GM19467 (cell line): ENCODE data around the gene ZNF700.
"Not testable (repeated sequence)": the region's sequence is repeated elsewhere in the genome, so short reads cannot be mapped to it uniquely, and the experiment has no call there.

Experiments
- ATAC-seq: cut with Tn5 transposase; IDR thresholded peaks from one replicate; pipeline ENCODE4 v1.9.1; 2021; ENCODE audit warnings: mild to moderate bottlenecking, moderate library complexity; ENCODE audit not compliant: unreplicated experiment

The ZNF700 gene

DNA sequence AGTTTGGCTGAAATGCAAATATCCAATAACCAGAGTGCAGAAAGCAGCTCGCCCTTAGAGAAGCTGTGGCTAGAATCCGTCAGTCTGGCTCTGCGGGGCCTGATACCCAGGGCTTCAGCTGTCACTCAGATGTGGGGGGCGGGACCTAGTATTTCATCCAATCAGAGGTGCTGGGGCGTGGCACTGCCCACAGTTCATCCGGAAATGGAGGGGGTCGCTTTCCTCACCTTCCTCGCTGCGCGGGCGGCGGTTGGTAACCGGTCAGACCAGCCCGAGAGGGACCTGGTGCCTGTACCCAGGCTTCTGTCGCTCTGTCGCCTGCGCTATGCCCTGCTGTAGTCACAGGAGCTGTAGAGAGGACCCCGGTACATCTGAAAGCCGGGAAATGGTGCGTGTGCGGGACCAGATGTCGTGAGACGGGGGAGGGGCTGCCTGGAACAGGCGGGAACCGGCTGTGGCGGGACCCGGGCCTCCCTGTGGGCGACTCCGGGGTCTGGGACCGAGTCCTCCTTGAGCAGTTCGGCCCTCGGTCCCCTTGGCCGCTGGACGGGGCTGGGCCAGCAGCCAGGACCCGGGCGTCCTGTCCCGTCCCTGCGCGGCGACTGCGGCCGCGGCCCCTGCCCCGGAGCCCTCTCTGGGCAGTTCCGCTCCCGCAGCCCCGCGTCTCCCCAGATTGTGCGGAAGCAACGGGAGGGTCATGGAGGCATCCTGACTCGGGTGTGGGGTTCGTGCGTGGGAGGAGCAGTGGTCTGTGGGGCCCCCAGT, at the start of gene ZNF700:
Gene ZNF700, plus strand, starts transcription at position 222 of the 765 bp plus-strand sequence. Its CDS starts 104 bp downstream, at position 326.
- ATAC-seq = peak; percentile 79

DNA sequence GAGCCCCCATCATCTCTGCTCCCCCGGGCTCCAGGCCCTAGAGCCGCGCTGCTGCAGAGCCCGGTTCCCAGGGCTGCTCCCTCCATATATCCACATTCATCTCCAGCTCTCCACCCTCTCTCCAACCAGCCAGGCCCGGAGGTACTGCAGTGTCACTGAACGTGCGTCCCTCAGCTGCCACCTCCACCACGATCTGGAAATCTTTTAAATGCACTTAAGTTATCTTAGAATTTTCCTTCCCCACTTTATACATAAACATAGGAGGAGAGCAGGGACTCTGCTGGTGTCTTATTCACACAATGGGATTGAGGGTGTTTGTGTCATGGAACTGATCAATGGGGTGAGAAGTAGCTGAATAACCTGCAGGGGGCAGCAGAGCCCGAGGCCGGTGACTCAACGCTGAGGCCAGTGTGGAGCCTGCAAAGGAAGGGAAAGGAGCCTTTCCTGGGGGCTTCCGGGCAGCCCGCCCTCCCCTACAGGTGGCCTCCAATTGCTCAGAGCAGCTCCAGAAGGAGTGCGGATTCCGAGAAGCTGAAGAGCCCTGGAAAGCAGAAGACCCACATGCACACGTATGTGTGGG, 45.1 kb upstream of the ZNF700 start:
- not testable (repeated sequence) for ATAC-seq

DNA sequence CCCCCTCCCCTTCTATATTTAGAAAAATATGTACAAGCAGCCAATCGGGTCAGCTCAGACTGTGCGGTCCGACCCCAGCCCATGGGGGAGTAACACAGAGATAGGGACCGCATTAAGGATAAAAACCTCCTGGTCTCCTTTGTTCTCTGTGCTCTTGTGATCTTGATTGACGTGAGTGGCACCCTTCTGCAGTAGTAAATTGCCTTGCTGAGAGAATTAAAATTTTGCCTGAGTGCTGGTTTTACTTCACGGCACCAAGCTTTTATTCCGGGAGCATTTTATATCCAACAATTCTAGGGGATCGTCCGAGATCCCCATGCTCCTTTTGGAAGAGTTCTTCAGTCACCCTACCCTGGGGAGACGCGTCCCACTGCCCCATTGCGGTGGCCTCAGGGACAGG, 44.3 kb upstream of the ZNF700 start:
- no peak for ATAC-seq

DNA sequence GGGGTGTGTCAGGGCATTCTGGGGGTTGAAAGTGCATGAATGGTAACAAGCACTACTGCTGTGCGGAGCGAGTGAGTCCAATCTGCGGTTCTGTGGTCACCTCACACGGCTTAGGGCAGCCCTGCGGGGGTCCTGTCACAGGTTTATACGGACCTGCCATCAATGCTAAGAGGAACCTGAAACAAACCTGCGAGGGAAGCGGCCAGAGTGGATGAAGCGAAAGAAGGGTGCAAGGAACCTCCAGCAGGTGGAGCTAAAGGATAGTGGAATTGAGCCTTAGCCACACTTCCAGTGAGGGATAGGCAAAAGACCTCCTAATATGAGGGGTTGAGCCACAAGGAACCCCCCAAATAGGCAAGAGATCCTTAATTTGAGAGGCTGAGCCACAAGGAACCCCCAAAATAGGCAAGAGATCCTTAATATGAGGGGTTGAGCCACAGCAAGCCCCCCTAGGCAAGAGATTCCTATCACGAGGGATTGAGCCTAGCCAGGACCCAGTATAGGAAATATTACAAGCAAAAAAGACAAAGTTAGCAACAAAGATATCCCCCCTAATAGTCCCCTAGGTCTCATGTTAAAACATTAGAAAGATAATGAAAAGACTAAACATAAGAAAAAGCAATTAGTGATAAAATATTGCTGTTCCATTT, 43.6 kb upstream of the ZNF700 start:
- no peak for ATAC-seq

DNA sequence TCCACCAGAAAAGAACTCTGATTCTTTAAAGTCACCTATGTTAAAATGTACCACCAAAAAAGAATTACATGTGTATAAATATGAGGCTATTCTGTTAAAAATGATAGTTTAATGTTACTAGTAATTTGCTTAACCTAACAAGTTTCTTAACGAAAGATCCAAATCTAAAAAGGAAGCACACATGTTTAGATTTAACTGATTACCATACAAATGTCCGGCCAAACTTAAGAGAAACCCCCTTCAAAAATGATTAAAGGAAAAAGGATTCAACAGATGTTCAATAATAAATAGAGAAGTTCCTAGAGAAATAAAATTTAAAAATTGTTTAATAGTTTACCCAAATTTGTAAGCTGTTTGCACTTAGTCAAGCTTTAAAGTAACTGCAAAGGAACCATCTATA, 42.3 kb upstream of the ZNF700 start:
- ATAC-seq = no peak

DNA sequence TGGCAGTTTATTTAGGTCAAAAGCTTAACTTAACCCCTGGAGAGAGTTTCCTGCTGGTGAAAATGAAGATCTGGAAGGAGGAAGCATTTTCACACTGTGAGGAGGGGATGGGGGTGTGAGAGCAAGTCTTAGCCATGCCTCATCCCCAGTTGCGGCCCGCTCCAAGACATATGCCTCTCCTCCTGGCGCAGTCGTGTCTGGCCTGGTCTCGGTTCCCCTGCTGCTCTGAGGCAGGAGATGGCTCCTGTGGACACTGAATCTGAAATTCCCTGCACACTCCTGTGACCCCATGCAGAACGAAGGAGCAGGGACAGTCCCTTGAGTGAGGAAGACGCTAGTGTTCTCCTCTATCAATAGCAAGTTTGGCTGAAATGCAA, 37.7 kb upstream of the ZNF700 start:
- no peak for ATAC-seq

DNA sequence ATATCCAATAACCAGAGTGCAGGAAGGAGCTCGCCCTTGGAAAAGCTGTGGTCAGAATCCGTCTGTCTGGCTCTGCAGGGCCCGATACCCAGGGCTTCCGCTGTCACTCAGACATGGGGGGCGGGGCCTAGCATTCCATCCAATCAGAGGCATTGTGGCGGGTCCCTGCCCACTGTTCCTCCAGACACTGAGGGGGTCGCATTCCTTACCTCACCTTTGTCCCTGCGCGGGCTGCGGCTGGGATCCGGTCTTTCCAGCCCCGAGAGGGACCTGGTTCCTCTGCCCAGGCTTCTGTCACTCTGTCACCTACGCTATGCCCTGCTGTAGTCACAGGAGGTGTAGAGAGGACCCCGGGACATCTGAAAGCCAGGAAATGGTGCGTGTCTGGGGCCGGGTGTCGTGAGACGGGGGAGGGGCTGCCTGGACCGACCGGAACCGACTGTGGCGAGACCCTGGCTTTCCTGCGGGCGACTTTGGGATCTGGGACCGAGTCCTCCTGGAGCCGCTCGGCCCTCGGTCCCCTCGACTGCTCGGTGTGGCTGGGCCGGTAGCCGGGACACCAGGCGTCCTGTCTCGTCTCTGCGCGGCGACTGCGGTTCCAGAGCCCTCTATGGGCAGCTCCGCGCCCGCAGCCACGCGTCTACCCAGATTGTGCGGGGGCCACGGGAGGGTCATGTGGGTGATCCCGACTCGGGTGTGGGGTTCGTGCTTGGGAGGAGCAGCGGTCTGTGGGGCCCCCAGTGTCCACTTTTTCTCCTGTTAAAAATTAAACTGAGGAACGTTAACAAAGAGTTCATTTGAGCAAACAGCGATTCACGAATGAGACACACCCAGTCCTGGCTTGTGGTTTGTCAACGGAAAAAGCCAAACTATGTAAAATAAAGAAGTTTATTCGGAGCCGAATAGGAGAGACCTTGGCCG, 37.0 kb upstream of the ZNF700 start, which contains the start of gene ZNF69:
Gene ZNF69, plus strand, starts transcription at position 172 of the 921 bp plus-strand sequence. Its CDS starts 142 bp downstream, at position 314.
- no peak for ATAC-seq

DNA sequence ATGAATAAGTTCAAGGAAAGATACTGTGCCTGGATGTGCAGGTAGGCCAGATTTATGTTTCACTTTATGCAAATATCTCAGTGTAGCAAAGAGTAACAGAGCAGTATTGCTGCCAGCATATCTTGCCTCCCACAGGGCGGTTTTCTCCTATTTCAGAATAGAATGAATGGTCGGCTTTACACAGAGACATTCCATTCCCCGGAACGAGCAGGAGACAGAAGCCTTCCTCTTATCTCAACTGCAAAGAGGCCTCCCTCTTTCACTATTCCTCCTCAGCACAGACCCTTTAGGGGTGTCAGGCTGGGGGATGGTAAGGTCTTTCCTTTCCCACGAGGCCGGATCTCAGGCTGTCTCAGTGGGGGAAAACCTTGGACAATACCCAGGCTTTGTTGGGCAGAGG, 35.0 kb upstream of the ZNF700 start:
- not testable (repeated sequence) for ATAC-seq

DNA sequence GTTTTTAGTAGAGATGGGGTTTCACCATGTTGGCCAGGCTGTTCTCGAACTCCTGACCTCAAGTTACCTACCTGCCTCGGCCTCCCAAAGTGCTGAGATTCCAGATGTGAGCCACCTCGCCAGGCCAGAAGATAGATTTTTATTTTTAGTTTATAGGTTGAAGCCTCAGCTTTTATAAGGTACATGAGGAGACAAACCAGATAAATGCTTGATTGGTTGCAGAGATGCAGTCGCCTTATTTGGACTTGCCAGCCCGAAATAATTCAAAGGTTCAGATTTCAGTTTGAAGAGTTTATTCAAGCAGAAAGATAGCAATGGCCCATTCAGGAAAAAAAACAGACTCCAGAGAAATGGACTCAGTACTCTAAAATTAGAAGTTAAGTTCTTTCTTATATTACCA, 34.3 kb upstream of the ZNF700 start:
- ATAC-seq = no peak

DNA sequence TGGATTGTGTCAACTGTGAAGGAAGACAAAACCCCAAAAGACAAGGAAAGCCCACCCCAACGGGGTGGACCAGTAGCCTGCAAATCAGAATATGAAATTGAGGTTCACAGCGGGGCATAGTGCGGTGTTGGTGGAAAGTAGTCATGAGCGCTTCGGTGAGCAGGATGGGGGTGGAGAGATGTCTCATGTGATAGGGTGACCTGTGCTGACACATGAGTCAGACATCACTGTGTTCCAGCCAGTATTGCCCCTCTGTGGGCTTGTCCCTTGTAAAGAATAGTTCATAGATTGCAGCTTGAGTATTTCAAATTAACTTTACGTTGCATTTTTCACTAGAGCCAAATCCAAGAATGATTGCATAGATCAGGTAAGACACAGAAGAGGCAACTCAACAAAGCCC, 30.1 kb upstream of the ZNF700 start:
- ATAC-seq = no peak

DNA sequence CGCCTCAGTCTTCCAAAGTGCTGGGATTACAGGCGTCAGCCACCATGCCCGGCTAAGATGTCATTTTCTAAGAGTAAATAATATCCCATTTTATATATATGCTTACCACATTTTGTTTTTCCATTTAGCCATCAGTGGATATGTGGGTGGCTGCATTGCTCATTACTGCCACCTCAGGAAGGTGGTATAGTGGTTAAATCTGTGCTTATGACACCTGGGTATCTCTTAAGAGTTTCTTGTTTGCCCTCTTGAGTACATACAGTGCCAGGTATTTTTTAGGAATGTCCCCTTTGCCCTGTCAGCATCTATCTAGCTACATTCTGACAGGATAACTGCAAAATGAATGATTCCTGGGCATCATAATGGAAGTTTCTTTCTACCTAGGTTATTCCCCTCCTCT, 22.7 kb upstream of the ZNF700 start:
- no peak for ATAC-seq

DNA sequence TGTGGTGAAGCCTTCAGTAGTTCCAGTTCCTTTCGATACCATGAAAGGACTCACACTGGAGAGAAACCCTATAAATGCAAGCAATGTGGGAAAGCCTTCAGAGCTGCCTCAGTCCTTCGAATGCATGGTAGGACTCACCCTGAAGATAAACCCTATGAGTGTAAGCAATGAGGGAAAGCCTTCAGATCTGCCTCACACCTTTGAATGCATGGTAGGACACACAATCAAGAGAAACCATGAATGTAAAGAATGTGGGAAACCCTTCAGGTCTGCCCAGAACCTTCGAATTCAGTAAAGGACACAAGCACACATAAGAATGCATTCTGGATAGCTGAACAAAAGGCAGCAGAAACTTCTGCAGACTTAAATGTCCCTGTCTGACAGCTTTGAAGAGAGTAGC, 19.0 kb upstream of the ZNF700 start:
- ATAC-seq = no peak

DNA sequence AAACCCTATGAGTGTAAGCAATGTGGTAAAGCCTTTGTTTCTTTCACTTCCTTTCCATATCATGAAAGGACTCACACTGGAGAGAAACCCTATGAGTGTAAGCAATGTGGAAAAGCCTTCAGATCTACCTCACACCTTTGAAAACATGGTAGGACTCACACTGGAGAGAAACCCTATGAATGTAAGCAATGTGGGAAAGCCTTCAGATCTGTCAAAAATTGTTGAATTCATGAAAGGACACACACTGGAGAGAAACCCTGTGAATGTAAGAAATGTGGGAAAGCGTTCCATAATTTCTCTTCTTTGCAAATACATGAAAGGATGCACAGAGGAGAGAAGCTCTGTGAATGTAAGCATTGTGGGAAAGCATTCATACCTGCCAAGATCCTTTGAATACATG, 13.0 kb upstream of the ZNF700 start:
- not testable (repeated sequence) for ATAC-seq

DNA sequence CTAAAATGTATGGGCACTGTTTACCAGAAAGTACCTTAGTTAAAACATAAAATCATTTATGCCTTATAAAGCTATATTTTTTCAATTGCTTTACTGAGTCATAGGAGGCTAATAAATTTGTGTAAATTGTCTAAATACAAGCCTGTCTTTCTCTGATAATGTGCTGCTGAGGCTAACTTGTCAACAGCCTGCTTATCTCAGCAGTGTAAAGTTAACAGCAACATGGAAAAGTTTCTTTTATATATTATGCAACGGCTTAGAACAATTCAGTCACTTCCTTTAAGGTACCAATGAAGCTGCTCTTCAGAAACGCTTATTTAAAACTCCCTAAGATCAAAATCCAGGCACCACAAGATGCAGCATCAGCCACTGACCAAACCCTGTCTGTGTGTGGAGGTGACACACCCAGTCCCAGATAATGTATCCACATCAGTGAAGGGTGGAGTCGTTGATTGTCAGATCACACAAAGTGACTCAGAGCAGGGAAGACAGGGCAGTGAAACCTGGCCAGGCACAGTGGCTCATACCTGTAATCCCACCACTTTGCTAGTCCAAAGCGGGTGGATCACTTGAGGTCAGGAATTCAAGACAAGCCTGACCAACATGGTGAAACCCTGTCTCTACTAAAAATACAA, 10.4 kb upstream of the ZNF700 start:
- ATAC-seq = not testable (repeated sequence)

DNA sequence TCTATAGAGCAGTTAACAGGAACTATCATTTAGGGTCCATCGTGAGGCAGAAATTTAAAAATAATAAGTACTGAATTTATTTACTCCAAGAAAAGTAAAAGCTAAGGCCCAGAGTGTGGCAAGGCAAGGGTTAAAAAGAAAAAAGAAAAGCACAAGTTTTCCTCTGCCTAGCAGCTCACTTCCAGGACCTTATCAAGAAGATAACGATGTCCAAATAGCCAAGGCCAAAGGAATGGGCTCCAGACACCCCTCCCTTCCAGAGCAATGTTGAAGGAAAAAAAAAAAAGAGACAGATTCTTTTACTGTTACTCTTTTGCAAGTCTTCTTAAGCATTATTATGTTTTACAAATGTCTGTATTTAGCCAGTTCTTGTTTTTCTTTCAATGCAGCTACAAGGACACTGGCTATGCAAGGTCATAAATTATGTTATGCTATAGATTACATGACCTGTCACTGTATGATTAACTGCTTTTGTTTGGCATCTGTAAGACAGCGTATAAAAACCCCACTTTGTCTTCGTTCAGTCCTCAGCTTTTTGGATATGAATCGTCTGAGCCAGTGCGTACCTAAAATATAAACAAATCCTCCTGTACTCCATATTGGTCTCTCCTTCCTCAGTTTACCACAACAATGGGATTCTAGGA, 2.9 kb upstream of the ZNF700 start:
- no peak for ATAC-seq

DNA sequence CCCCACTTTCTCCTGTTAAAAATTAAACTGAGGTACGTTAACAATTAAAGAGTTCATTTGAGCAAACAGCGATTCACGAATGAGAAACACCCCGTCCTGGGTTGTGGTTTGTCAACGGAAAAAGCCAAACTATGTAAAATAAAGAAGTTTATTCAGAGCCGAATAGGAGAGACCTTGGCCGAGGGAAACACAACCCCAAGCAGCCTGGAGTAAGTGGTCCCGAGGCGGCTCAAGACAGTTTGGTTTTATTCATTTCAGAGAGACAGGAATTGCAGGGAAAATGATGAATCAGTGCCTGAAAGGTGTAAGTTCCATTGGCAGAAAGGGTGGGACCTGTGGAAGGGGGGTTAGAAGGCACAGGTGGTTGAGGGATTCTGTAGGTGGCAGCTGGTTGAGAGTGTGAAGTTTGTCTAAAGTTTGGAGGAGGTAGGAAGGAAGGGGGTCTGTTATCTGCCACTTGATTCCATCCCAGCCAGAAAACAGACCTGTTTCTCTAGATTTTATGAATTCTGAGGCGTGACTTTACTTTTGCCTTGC, 812 bp downstream of the ZNF700 start:
- ATAC-seq = not testable (repeated sequence)

DNA sequence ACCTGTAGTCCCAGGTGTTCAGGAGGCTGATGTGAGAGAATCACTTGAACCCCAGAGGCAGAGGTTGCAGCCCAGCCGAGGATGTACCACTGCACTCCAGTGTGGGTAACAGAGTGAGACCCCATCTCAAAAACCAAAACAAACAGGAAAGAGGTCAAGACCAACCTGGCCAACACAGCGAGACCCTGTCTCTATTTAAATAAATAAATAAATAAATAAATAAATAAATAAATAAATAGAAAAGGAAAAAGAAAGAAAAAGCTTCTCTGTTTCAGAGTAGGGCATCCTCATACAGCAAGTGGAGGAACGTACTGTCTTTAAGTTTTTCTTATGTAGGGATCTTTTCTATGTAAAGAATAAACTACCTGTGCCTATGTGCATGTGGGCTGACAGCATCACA, 2.3 kb downstream of the ZNF700 start:
- ATAC-seq = no peak

DNA sequence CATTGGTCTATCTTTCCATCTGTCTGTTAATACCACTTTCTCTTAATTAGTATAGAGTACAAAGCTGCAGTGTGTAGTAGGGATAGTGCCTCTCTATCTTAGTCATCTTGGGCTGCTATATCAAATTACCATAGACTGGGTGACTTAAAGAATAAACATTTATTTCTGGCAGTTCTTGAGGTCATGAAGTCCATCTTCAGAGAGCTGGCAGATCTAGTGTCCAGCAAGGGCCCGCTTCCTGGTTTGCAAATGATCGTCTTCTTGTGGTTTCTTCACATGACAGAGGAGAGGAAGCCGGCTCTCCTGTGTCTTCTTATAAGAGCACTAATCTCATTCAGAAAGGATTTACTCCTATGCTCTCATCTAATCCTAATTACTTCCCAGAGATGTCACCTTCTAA, 6.1 kb downstream of the ZNF700 start:
- no peak for ATAC-seq

DNA sequence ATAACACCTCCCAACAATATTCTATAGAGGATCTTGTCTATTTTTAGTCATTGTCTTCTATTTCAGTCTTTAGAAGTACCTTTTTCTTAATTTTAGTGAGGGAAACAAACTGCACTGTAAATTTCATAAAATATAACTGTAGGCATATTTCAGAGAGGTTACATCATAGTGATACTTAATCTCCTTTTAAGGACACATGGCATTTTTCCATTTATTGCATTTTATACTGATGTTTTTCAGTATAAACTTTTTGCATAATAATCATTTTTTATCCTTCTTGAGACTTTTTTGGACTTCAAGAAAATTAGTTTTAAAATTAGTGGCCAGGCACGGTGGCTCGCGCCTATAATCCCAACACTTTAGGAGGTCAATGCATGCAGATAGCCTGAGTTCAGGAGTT, 6.6 kb downstream of the ZNF700 start:
- no peak for ATAC-seq

DNA sequence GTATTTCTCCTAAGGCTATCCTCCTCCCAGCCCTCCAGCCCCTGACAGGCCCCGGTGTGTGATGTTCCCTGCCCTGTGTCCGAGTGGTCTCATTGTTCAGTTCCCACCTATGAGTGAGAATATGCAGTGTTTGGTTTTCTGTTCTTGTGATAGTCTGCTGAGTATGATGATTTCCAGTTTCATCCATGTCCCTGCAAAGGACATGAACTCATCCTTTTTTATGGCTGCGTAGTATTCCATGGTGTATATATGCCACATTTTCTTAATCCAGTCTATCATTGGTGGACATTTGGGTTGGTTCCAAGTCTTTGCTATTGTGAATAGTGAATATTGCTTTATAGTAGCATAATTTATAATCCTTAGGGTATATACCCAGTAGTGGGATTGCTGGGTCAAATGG, 10.9 kb downstream of the ZNF700 start:
- not testable (repeated sequence) for ATAC-seq
